Transverse colon (tissue), 4 donors: ENCODE measurements around the gene SNTA1. TPM values are rescaled to one million over a fixed set of nuclear protein-coding genes. Genes with fewer than 3 reads are reported as not detected.

Experiments used
- DNase-seq: peaks from one replicate; pipeline ENCODE4 v3.0.0-alpha.2; 2019
- H3K27ac ChIP-seq, 4 donors: fragments of 200-600 bp; sonication (generic); 2 replicates each; pipeline ENCODE4 v1.5.1; 2016 to 2018; ENCODE audit warnings: inconsistent platforms in 4 of 4
- H3K27me3 ChIP-seq: fragments of 200-600 bp; sonication (generic); 2 replicates; pipeline ENCODE4 v1.5.1; 2017; ENCODE audit warnings: inconsistent platforms
- H3K36me3 ChIP-seq, 4 donors: fragments of 200-600 bp; sonication (generic); 2 replicates each; pipeline ENCODE4 v1.5.1; 2017 to 2019; ENCODE audit warnings: inconsistent platforms in 4 of 4
- H3K4me1 ChIP-seq, 4 donors: fragments of 200-600 bp; sonication (generic); 2 replicates each; pipeline ENCODE4 v1.5.1; 2017 to 2020; ENCODE audit warnings: inconsistent platforms in 4 of 4
- H3K4me3 ChIP-seq, 4 donors: fragments of 200-600 bp; sonication (generic); 1 replicate in 1 of 4; 2 replicates in 3 of 4; pipeline versions ENCODE4 v1.5.1 to v1.6.1; 2017 to 2019; ENCODE audit warnings: inconsistent platforms in 4 of 4
- H3K9me3 ChIP-seq, 2 donors: fragments of 200-600 bp; sonication (generic); 2 replicates each; pipeline ENCODE4 v1.5.1; 2017 to 2019; ENCODE audit warnings: inconsistent platforms in 2 of 2
- EP300 ChIP-seq: sonication (generic); formaldehyde crosslinking; IDR thresholded peaks from one replicate; pipeline ENCODE4 v1.6.1; 2017; ENCODE audit warnings: antibody characterized with exemption, low read depth
- POLR2A ChIP-seq: fragments of 450-650 bp; IDR thresholded peaks from one replicate; pipeline ENCODE4 v1.6.1; 2016; ENCODE audit warnings: antibody characterized with exemption, mild to moderate bottlenecking, moderate library complexity
- POLR2AphosphoS5 ChIP-seq, 3 donors: sonication (generic); formaldehyde crosslinking; IDR thresholded peaks; one replicate each; pipeline ENCODE4 v1.6.1; 2016; ENCODE audit warnings: antibody characterized with exemption in 3 of 3
- WGBS, 2 donors: methylation state at CpG; one replicate each; pipeline ENCODE4 v1.1.5; 2018; ENCODE audit warnings: low coverage in 1 of 2; 5-methylcytosine and 5-hydroxymethylcytosine counted together
- in situ Hi-C, 4 donors: fragments of 200-750 bp; cut with MboI; loops; one replicate each; pipeline versions ENCODE4 v1.15.0 to v1.15.1; 2017; ENCODE audit warnings: low sequenced_read_pairs in 3 of 4, low pct_ligation_motif_present in 1 of 4, low pct_unique_long_range_greater_than_20kb in 1 of 4
- intact Hi-C: fragments of 100-400 bp; cut with DNase I; formaldehyde crosslinking; loops from one replicate; pipeline ENCODE4 v1.15.1; 2023; ENCODE audit warnings: low total_unique reads
- total RNA-seq, 4 donors: library from RNA; depleted of rRNA; stranded (reverse); fragments of >200 nt; gene quantifications; one replicate each; pipeline ENCODE4 v1.1.0, GENCODE V29; 2016
- TF ChIP-seq, protein P1 (sequence below), 5 experiments: fragments of 200-600 bp in 3 of 5; fragments of 450-650 bp in 2 of 5; sonication (generic) in 3 of 5; IDR thresholded peaks; 1 replicate in 2 of 5; 2 replicates in 3 of 5; pipeline ENCODE4 v1.5.1; 2016 to 2017; ENCODE audit warnings: antibody characterized with exemption in 5 of 5, inconsistent platforms in 3 of 5, mild to moderate bottlenecking in 2 of 5, moderate library complexity in 1 of 5

Gene SNTA1
- total RNA-seq, 4 donors from 2014 or later = 10.3 to 21.7 (median 14.5) TPM

DNA sequence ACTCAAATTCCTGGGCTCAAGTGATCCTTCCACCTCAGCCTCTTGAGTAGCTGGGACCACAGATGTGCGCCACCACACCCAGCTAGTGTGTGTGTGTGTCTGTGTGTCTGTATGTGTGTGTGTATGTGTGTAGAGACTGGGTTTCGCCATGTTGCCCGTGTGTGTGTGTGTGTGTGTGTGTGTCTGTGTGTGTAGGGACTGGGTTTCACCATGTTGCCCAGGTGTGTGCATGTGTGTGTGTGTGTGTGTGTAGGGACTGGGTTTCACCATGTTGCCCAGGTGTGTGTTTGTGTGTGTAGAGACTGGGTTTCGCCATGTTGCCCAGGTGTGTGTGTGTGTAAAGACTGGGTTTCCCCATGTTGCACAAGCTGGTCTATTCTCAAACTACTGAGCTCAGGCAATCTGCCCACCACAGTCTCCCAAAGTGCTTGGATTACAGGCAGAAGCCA, 70.5 kb downstream of the SNTA1 start:
- Histone ChIP-seq H3K27ac (peak overlapping the region in 2 of 4 donors; percentile 3 to 19), H3K9me3 (no peaks in the 10 kb centered on the region), H3K36me3 (peaks cover 0 to 22% (median 7%) of the 10 kb centered on the region in 4 donors), H3K4me3 (no peak overlapping the region), H3K27me3 (no peaks in the 10 kb centered on the region), H3K4me1 (no peaks in the 10 kb centered on the region)
- in situ Hi-C loops (no loop called here), intact Hi-C loops (no loop called here)
- WGBS, 2 donors = 80% methylated on average over 1 to 4 of the region's 4 CpGs
- no peak for TF ChIP-seq POLR2AphosphoS5 (IDR thresholded peaks at IDR 0.05)
- DNase-seq = no peak

DNA sequence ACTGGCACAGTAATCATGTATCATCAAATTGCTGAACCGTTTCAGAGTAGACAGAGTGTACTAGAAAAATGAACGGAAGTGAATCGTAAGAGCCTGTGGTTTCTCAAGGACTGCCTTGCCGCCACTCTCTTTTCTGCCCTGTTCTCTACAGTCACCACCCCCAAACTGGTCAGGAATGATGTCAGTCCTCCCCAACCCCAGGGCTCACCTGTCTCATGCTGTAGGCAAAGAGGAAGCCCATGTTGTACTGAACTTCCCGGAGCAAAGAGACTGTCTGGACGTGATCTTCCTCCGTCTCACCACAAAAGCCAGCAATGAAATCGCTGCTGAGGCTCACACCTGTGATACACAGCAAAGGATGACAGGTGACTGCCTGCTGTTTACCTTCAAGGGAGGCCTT, 73.3 kb downstream of the SNTA1 start:
- H3K36me3 ChIP-seq = peaks cover 0 to 34% (median 14%) of the 10 kb centered on the region in 4 donors

DNA sequence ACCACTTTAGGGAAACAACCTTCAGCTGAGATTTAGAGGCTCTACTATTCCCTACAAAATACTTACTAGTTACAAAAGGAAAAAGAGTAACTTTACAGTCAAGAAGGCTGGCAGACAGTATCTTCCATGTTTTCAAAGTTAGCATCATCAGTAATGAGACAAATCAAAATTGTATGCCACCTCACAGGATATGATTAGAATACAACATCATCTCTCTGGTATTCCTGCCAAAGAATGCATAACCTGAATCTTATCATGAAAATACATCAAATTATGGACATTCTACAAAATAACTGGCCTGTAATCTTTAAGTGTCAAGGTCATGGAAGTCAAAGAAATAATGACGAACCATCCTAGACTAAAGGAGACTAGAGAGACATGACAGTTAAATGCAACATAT, 80.7 kb downstream of the SNTA1 start:
- Histone ChIP-seq H3K9me3 (no peaks in the 10 kb centered on the region), H3K27me3 (no peaks in the 10 kb centered on the region), H3K36me3 (peaks cover 0 to 54% (median 25%) of the 10 kb centered on the region in 4 donors), H3K4me3 (no peak overlapping the region), H3K27ac (no peak overlapping the region), H3K4me1 (no peaks in the 10 kb centered on the region)
- WGBS, 2 donors = 100% methylated on average over 1 of the region's 1 CpG
- DNase-seq = no peak
- TF ChIP-seq POLR2AphosphoS5 (IDR thresholded peaks at IDR 0.05) (no peak), EP300 (no peak), POLR2A (no peak)
- TF ChIP-seq, protein P1, sequence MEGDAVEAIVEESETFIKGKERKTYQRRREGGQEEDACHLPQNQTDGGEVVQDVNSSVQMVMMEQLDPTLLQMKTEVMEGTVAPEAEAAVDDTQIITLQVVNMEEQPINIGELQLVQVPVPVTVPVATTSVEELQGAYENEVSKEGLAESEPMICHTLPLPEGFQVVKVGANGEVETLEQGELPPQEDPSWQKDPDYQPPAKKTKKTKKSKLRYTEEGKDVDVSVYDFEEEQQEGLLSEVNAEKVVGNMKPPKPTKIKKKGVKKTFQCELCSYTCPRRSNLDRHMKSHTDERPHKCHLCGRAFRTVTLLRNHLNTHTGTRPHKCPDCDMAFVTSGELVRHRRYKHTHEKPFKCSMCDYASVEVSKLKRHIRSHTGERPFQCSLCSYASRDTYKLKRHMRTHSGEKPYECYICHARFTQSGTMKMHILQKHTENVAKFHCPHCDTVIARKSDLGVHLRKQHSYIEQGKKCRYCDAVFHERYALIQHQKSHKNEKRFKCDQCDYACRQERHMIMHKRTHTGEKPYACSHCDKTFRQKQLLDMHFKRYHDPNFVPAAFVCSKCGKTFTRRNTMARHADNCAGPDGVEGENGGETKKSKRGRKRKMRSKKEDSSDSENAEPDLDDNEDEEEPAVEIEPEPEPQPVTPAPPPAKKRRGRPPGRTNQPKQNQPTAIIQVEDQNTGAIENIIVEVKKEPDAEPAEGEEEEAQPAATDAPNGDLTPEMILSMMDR (IDR thresholded peaks at IDR 0.05) = no peak
- intact Hi-C loops (no loop called here), in situ Hi-C loops (no loop called here)

More for the DNA sequence above, 73.3 kb downstream of the SNTA1 start:
- Histone ChIP-seq H3K4me1 (no peaks in the 10 kb centered on the region), H3K9me3 (no peaks in the 10 kb centered on the region), H3K27me3 (no peaks in the 10 kb centered on the region), H3K4me3 (no peak overlapping the region), H3K27ac (peak overlapping the region in 2 of 4 donors; percentile 29 to 39)
- intact Hi-C loops = no loop called here
- WGBS, 2 donors = 78 to 84% methylated on average over 6 to 8 of the region's 8 CpGs
- DNase-seq = peak; percentile 53
- TF ChIP-seq POLR2A = no peak
- TF ChIP-seq EP300 = no peak
- TF ChIP-seq POLR2AphosphoS5 (IDR thresholded peaks at IDR 0.05) = peak in 1 of 3 donors; percentile 15
- TF ChIP-seq, protein P1 (IDR thresholded peaks at IDR 0.05) = no peak
- in situ Hi-C loops = no loop called here

DNA sequence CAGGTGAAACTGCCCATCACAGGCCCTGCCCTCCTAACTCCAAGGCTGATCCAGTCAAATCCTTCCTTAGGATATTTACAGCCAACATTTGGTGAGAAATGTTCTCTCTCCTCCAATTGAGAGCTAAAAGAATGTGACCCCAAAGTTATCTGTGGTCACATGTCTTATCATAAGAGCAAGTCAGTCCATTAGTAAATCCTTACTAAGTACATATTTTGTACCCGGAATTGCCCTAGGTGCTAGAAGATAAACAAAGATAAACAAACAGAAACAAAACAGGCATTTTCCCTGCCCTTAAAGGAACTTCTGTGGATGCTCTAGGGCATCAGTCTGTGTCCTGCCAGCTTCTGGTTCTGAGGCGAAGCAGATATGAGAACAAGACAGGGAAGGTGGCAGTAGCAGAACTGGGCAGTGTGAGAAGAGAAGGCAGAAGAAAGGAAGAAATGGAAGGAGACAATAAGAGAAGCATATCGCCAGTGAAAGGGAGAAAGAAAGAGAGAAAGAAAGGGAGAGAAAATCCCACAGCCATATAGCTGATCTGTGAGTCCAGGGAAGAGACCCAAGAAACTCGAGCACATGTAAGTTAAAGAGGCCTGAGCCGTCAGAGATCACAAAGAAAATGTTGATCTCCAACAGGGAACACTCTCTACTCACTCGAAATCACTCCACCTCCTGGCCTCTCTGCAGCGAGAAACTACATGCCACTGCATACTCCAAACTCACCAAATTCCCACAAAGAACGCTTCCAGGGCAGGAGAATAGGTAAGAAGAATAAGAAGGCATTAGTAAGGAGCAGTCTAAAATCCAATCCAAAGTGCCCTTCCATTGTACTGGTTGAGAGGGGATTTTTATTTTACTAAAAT, 83.9 kb downstream of the SNTA1 start:
- in situ Hi-C loops = no loop called here
- no peaks in the 10 kb centered on the region for H3K27me3 ChIP-seq
- H3K4me1 ChIP-seq = no peaks in the 10 kb centered on the region
- no peaks in the 10 kb centered on the region for H3K9me3 ChIP-seq
- no peak for DNase-seq
- no peak overlapping the region for H3K27ac ChIP-seq
- WGBS, 2 donors = 86 to 87% methylated on average over 7 to 8 of the region's 8 CpGs
- intact Hi-C loops = no loop called here
- no peak for TF ChIP-seq POLR2A
- no peak for TF ChIP-seq POLR2AphosphoS5 (IDR thresholded peaks at IDR 0.05)
- H3K36me3 ChIP-seq = peaks cover 0 to 29% (median 13%) of the 10 kb centered on the region in 4 donors
- H3K4me3 ChIP-seq = no peak overlapping the region

Other genes starting within 250 kb of the SNTA1 start
- gene BPIFA3, start 226.4 kb downstream of the SNTA1 start, total RNA-seq = not detected
- not detected for gene BPIFA1, start 207.8 kb downstream of the SNTA1 start, total RNA-seq
- not detected for gene BPIFB1, start 160.5 kb downstream of the SNTA1 start, total RNA-seq
- 10 to 100 TPM in 3 of 4 donors, 1 to 10 TPM in 1; 8.6 to 21.3 (median 20.3) TPM for gene CDK5RAP1, start 42.2 kb downstream of the SNTA1 start, total RNA-seq
- gene CBFA2T2, start 46.3 kb upstream of the SNTA1 start, total RNA-seq = 10 to 100 TPM; 35.8 to 62.3 (median 46.6) TPM
- gene C20orf144, start 218.6 kb upstream of the SNTA1 start, total RNA-seq = not detected
- gene ACTL10, start 223.2 kb upstream of the SNTA1 start, total RNA-seq = 10 to 100 TPM in 1 of 4 donors, 1 to 10 TPM in 2, not detected in 1; 1.5 to 14.1 (median 3.0) TPM
- 100 to 1,000 TPM in 1 of 4 donors, 10 to 100 TPM in 3; 26.1 to 180 (median 94.5) TPM for gene NECAB3, start 230.7 kb upstream of the SNTA1 start, total RNA-seq
- gene E2F1, start 242.6 kb upstream of the SNTA1 start, total RNA-seq = 1 to 10 TPM in 3 of 4 donors, not detected in 1; 1.2 to 2.7 (median 2.1) TPM